HL-60/S4 treated with phorbol 12-myristate 13-acetate at 8.2 ng/mL for 4 days and 3 days (cell line): ENCODE results near the gene CBX4.

Source experiments
- in situ Hi-C: fragments of 300-500 bp; cut with MboI; formaldehyde crosslinking; loops from 2 replicates; pipeline ENCODE4 v1.15.0; 2022; ENCODE audit warnings: low sequenced_read_pairs

CBX4 gene

DNA sequence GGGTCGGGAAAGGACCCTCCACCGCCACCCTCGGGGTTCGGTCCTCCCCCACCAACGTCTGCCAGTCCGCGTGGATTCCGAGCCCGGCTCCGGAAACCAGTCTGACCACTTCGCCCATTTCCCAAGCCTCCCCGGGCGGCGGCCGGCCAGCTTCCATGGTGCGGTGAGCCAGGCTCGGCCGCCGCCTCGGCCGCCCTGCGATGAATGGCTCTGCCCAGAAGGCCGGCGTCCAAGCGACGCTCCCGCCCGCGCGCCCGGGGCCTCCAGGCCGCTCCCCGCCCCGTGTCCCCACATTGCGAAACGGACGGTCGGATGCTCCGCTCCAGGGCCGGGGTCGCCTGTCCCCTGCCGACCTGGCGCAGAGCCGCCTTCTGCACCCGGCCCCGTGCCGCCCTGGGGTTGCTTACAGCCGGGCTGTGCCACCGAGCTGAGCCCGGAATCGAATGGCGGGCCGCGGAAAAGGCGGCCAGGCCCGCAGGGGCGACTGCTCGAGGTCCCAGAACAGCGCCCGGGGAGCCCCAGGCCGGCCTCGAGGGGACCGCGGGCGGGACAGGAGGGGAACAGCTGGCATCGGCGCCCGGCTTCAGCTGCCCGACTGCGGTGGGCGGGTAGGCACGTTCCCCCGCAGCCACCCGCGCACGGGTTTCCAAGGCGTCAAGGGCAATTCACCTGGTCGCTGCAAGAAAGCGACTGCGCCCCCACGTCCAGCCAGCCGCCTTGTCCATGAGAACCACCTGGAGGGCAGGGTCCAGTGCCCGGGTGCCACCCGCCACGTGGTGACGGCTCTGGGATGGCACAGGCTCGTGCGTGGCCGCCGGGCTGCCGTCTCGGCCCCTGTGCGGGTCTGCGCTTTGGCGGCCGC is 24.0 kb downstream of the CBX4 start:
- in situ Hi-C loops = no loop called here

DNA sequence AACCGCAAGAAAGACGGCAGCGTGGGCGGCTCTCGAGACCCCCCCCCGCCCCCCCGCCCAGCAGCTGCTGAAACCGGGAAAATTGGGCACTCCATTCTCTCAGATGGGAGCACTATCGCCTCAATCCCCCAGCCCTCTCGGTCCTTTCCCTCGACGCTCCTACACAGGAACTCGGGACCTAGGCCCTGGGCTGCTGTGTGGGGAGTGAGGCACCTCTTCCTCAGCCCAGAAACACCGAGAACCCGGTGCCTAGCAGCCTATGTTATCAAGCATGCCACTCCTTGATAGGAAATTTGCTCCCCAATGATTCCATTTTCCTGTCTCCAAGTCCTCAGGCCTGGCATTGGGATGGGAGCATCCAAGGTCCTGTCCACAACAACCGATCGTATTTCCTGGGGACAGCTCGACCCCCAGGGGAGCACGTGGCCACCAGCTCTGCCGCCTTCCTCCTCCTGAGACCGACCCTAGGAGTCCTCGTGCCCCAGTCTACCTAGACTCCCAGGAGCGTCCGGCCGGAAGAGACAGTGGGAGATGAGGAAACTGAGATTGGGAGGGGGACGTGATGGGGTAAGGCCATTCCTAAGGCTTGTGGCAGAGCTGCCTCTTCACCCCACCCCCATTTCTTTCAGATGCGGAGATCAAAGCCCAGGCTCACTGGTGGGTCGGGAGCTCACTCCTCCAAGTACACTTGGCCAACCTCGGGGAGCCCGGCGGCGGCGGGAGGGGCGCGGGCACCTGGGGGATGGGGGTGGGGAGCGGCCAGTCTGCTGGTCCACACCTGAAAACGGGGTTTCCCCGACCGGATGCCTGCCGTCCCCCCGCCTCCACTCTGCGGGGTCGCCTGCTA is 24.9 kb downstream of the CBX4 start:
- in situ Hi-C loops = no loop called here

DNA sequence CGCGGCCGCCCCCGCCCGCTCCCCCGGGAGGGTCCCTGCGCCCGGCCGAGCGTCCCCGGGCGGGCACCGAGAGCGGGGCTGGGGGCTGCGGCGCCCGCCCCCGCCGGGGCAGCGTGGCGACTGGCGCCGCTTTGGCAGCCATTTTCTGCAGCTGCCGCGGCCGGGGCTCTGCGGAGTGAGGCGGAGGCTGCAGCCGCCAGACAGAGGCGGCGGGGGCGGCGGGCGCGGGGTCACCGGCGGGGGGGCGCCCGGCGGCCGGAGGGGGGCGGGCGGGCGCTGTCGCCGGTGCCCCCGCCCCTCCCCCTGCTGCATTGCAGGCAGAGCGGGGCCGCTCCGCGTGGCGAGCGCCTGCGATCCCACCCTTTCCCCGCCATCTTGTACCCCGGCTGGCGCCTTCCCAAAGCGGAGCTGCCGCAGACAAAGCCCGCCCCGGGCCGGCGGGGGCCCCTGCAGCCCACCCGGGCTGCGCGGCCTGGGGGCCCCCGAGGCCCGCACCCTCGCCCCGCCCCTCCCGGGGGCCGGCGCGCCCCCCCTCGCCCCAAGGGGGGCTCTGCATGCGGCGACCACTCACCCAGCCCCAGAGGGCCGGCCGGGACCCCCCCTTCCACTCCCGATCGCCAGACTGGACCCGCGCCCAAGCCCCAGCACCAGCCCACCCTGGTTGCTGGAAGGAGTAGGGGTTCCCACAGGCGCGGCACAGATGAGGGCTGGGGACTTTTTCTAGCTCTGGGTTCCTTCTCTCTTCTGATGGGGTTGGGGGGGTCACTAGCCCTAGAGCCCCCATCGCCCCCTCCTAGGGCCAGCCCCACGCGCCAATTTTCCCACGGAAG is 25.7 kb downstream of the CBX4 start:
- in situ Hi-C loops = no loop called here

DNA sequence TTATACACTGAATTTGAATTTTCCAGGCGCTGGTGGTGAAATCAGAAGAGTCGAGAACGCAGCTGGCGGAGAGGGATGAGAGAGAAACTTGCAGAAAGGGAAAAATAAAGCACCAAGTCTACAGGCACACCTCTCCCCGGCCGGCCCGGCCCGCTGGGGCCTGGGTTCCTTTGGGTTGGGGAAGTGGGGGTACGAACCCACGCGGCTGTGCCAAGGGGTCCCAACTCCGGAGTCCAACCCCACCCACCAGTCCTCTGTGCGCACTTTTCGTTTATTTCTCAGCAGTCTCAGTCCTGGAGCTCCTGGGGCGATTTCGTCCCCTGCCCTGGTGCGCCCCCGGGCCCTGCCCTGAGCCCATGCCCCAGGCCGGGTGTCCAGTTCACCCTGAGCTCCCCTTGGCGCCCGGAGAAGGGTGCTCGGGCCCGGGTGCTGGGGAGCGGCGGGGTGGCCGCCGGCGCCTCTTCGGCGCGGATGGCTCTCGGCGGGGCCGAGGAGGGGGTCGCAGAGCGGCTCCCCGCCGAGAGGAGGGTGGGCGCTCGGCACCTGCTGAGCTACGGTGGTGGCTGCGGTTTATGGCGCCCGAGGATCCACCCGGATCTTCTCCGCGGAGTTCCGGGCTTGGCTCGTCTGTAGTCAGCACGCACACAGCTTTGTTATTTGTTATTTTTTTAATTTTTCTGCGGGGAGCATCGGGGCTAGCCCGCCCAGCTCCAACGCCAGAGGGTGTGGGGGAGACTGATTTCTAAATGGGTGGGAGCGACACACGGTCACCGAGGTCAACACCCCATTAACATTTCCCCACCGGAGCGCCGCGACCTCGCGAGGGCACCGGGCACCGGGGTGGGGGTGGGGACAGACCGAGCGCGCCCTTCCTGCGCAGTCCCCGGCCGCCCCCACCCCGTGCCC is 26.6 kb downstream of the CBX4 start:
- in situ Hi-C loops = no loop called here

DNA sequence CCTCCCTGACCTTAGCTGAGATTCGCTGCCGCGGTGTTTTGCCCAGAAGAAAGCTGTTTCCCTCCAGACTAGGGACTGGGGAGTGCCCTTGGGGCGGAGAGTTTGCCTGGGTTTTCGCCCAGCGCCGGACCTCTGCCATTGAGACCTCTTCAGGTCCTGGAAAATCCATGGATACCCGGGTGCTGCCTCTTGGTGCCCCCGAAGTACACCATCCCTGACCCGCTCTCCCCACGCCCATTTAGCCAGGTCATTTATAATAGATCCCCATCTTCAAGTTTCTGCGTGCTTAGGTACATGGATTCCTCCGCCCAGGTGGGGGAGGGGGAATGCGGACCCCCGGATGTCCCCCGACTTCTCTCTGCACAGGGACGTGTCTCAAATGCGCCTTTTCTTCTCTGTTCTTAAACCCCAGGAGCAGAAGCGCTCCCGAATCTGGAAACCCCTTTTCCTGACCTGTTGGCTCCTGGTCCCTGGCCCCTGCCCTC is 27.3 kb downstream of the CBX4 start:
- in situ Hi-C loops = no loop called here

DNA sequence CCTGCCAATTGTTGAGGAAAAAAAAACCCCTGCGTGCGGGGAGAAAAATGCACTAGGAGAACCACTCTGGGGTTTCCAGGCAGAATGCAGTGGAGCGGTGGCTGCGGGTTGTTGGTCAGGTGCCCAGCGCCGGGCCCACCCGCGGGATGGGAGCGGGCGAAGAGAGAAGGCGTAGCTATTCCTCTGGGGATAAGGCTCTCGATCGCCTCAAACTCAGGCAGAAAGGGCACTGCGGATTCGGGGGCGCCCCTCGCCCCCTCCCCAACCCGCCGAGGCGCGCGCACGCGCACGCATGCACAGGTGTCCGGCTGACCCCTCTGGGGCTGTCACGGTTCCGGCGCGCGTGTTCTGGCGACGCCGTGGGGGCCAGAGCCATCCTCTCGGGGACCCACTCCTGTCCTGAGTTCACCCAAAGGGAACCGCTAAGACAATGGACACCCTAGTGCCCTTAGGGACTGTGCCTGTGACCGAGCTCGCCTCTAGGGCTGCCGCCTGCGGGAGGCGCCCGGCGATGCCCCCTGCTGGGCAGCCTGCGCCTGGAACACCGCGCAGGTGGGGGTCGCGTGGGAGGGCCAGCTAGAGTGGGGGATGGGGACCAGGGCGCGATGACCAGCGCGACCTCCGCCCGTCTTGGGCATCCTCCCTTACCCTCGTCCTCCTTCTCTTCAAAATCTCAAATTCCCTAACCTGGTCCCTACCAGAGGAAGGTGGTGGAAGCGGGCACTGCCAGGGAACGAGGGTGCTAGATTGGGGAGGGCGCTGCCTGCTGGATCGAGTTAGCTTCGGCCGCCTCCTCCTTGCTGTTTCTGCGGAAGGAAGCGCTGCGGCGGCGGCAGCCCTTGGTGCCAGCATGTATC is 28.0 kb downstream of the CBX4 start:
- in situ Hi-C loops = no loop called here

DNA sequence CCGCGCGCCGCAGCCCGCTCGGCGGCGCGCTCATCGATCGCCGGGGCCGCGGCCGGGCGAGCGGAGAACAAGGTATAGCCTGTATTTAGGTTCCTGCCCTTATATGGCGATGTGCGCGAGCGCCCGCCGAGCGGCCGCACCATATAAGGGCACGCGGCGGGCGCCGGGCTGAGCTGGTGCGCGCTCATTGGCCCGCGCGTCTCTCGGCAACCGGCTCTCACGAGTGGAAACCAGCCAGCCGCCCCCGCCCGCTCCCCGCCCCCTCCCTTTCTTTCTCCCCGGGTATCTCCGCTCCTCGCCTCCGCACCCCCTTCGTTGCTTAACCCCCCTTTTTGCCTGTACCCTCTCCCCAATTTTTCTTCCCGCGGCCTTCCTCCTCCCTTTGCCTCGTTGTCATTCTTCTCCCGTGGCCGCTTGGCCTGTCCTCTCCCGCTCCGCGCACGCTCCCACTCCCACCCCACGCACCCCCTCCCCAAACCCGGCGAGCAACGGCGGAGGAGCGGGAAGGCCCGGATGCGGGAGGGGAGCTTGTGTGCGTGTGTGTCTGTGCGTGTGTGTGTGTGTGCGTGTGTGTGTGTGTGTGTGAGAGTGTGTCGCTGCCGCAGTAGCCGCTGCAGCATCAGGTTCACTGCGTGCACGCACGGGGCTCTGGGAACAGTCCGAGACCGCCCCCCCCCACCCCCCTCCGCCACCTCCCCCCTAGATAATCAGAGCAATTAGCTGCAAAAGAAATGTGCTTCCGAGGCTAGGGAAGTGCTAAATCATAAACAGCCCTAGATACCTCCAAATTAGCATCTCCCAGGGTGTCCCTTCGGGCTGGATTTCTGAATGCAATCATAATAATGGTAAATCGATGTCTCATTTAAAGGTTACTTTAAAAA is 28.9 kb downstream of the CBX4 start:
- in situ Hi-C loops = no loop called here

DNA sequence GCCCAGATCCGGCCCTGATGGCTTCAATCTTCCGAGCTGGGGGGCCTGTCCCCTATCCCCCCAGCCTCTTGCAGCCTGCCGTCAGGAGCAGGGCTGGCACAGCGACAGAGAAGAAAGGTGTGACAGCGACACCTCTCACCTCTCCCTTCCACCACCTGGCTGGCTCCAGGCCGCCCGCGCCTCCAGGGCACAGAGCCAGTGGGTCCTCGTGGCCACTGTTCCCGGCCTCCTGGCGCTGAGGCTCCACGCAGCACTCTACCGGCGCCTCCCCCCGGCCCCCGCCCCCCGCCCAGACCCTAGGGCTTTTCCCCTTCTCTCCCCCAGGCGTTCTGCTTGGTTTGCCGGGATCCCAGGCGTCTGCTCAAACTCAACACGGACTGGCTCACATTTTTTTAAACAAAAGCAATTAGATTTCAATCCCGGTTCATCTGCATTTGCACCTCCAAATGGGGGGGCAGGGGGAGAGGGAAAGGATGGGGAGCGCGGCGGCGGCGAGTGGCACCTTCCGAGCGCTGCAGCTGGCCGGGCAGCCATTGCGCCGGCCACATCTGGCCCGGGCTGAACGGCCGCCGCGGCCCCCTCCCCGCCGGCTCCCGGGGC is 29.6 kb downstream of the CBX4 start:
- in situ Hi-C loops = no loop called here

DNA sequence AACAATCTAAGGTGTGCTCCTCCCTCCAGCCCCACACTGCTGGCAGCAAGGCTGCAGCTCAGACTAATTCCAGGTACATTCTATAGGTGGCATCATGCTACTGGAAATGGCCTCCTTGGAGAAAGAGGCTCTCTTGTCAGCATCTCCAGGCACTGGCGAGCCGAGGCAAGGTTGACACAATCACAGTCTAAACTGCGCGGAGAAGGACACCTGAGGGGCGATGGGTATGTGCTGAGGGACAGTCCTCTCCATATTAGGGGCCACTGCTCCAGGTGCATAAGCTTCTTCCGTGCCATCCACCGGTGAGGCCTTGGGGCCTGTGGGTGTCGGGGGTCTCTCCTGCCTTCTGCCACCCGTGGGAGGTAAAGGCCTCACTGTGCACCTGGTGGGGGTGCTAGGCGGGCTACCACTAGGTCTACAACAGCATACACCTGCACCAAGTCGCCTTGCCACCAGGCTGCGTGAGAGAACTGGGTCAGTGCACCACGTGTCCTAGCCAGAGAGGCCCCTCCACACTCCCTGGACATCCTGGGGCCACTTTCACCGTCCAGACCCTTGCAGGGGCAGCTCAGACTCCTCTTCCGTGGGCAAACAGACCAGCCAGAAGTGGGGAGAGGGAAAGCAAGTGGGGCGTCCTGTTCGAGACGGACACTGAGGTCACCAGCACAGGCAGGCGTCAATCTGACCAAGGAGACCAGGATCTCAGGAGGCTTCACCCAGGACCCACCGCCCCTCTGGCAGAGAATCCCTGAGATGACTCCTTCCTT is 30.3 kb downstream of the CBX4 start:
- in situ Hi-C loops = no loop called here

DNA sequence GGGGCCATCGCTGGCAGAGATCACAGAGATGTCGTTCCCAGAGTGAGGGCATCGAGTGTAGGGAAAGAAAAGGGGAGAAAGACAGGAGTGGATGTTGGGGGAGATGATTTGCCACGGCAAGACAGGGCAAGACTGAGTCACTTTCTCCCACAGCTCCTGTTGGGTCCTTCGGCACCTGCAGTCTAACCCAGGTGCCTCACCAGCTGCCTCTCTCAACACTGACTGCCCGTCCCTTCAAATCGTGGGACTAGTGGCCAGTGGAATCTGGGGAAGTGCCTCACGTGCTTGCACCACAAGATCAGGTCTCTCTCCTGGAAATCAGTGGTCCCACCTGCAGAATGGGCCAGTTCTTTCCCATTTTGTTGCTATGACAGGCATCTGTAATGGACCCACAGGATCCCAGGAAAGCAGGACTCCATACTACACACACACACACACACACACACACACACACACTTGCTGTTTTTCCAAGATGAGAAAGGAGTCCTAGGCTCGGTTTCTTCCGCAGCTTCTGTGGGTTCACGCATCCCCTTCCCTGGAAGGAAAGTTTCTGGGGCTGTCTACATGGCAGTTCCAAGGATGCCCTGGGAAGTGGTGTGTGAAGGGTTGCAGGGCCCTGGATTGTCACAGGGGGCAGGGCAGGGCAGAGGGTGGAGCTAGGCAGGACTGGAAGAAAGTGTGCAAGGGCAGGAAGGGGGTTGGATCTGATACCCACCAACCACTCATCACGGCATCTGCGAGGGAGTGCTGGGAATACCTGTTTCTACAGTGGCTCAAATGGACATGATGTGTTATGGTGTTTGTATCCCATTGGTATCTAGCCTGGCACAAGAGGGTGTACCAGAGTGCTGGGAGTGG is 32.1 kb downstream of the CBX4 start:
- in situ Hi-C loops = no loop called here

DNA sequence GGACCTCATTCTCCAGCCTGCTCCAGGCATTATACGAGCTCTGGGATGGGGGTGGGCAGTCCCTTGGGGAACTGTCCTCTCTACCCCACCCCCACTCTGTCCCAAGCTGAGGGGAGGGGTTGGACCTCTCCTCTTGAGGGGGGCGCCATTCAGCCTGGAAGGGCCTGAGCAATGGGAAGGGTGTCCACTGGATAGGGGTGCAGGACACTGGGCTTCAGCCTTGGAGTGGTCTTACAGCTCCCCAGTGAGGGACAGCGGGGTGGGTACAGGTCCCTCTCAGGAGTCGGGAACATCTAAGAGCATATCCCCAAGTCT is 32.8 kb downstream of the CBX4 start:
- in situ Hi-C loops = no loop called here

DNA sequence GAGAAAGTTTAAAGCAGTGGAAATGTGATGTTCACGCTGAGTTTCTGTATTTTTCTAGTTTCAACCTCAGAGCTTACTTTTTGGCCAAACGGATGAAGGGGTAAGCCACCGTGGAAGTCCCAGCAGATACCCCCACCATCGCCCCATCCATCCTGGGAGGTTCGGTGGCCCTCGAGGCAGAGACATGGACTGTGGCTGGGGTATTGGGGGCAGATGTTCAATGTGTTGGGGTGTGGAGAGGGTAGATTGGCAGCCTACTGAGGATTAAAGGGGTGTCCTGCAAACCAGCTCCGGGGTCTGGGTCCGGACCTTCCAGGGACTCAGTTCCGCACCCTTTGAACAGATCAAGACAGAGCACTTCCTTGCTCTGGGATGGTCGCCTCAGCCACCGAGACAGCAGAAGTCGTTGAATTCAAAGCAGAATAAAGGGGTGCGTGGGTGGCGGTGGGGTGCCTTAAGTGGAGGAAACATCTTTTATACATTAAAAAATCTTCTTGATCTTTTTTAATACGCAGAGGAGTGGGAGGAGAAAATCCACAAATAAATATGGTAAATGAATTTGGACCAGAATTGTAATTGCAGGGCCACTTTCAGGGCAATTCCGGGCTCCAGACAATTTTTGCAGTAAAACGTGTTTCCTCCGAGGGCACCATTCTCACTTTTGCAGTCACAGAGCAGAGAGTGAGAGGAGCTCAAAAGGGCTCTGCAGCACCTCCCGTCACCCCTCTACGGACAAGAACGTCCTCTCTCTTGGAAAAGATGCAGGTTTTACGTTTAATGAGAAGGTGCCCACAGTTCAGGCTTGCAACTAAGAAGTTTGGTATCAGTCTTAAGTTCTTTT is 34.2 kb downstream of the CBX4 start:
- in situ Hi-C loops = no loop called here

DNA sequence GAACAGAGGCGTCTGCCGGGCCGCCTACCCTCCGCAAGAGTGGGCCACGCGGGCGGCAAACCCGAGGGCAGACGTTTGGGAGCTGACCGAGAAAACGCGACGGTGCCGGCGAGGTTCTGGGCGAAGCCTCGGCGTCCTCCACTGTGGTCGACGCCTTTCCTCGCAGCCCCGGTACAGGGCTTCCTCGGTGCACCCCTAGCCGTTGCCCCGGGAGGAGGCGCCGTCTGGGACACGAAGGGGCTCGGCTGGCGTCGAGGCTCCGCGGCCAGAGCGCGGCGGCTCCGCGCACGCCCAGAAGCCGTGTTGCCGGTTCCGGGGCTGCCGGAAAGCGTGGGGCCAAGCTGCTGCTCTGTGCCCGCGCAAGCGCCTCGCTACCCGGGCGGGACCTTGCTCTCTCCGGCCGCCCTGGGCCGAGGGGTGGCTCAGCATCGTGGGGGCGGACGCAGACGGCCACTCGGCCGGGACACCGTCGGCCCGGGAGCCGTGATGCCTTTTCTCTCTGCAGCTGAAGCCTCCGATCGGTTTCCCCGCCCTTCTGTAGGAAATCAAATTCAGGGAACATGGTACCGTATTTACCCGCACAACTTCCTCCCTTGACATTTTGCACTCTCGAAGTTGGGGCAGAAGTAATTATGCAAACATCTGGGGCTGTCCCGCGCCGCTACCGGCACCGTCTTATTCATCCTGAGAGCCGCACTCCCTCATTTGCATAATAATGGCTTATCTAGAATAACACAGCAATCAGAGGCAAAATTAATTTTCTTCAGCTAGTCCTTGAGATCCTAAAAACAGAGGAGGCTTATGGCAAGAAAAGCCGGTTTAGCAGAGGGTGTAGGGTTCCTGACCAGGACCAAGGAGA is 35.0 kb downstream of the CBX4 start:
- in situ Hi-C loops = no loop called here

DNA sequence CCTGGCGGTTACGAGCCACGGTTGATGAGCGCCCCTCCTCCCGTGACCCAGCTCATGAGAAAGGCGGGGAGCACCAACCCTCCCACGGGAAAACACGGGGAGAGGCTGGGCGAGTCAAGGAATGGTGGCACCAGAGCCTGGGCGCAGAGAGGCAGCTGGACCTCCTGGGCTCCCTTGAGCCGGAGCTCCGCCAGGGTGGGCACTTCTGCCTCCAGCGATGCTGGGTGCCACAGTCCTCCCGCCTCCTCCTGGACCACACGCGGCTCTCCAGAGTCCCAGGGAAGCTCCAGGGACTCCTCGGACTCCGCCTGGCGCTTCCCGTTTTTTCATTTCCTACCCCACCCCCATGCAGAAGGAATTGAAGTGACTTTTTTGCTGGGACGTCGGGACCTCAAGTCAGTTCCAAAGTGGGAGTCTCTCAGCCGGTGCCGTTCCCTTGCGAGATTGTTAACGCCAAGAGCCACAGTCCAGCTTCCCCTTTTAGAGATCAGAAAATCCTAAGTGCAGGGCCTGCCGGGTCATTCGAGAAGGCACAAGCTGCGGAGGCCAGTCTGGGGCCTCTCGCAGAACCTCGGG is 35.7 kb downstream of the CBX4 start:
- in situ Hi-C loops = no loop called here
